K562 (cell line): ENCODE measurements around the gene METTL23. TPM values are rescaled to one million over a fixed set of nuclear protein-coding genes. Genes with fewer than 3 reads are reported as not detected.

Experiments used
- ARID4B ChIP-seq: sonication (generic); formaldehyde crosslinking; IDR thresholded peaks from 2 replicates; pipeline ENCODE4 v1.8.0; 2022; ENCODE audit warnings: mild to moderate bottlenecking, missing genetic modification reagents
- ATF7 ChIP-seq: fragments of 450-650 bp; IDR thresholded peaks from 2 replicates; pipeline ENCODE4 v1.7.1; 2014; ENCODE audit warnings: mild to moderate bottlenecking, moderate library complexity
- CBX1 ChIP-seq: sonication (generic); IDR thresholded peaks from 2 replicates; pipeline ENCODE4 v1.6.1; 2016; ENCODE audit warnings: antibody characterized with exemption, low read depth, mild to moderate bottlenecking
- CHD2 ChIP-seq: IDR thresholded peaks from 2 replicates; pipeline ENCODE4 v1.6.1; 2011; ENCODE audit warnings: low read depth, low read length
- CREB1 ChIP-seq, 2 experiments: sonication (generic) in 1 of 2; formaldehyde crosslinking in 1 of 2; IDR thresholded peaks; 2 replicates each; pipeline versions ENCODE4 v1.6.1 to v1.8.0; 2012 to 2022; ENCODE audit warnings: inconsistent platforms in 1 of 2, mild to moderate bottlenecking in 1 of 2, missing genetic modification reagents in 1 of 2, moderate library complexity in 1 of 2
- CTCF ChIP-seq, 3 experiments: IDR thresholded peaks in 2 of 3; conservative IDR thresholded peaks in 1 of 3; 2 replicates each; pipeline ENCODE4 v1.5.1; 2011 to 2012; ENCODE audit warnings: low read length in 3 of 3, mild to moderate bottlenecking in 3 of 3, control low read depth in 2 of 3, improper control_type of control experiment in 1 of 3, inconsistent platforms in 1 of 3, low read depth in 1 of 3, mixed read lengths in 1 of 3, moderate library complexity in 1 of 3; ENCODE audit not compliant: insufficient read depth in 2 of 3
- DMBX1 ChIP-seq: fragments of 250-450 bp; sonication (Bioruptor Pico); IDR thresholded peaks from 2 replicates; pipeline ENCODE4 v1.8.0; 2022; ENCODE audit warnings: inconsistent platforms, mild to moderate bottlenecking, moderate library complexity, borderline replicate concordance
- MAZ ChIP-seq, 2 experiments: fragments of 450-650 bp in 1 of 2; sonication (generic) in 1 of 2; formaldehyde crosslinking; IDR thresholded peaks in 1 of 2; conservative IDR thresholded peaks in 1 of 2; 2 replicates each; pipeline versions ENCODE4 v1.4.0 to v1.5.0; 2020; ENCODE audit warnings: mild to moderate bottlenecking in 1 of 2, missing genetic modification reagents in 1 of 2
- MTF1 ChIP-seq: fragments of 250-450 bp; sonication (Bioruptor Pico); IDR thresholded peaks from 2 replicates; pipeline ENCODE4 v1.9.0; 2021; ENCODE audit warnings: moderate library complexity, mild to moderate bottlenecking, inconsistent platforms, borderline replicate concordance
- PCBP2 ChIP-seq: fragments of 200-400 bp; formaldehyde crosslinking; IDR thresholded peaks from 2 replicates; pipeline ENCODE4 v1.6.1; 2018; ENCODE audit warnings: low read length, low read depth, mild to moderate bottlenecking, moderate library complexity; ENCODE audit not compliant: poor library complexity, severe bottlenecking
- RBFOX2 ChIP-seq: fragments of 200-400 bp; formaldehyde crosslinking; IDR thresholded peaks from 2 replicates; pipeline ENCODE4 v1.6.1; 2017; ENCODE audit warnings: low read depth, mild to moderate bottlenecking, low read length, moderate library complexity
- RBM25 ChIP-seq: fragments of 200-400 bp; formaldehyde crosslinking; IDR thresholded peaks from 2 replicates; pipeline ENCODE4 v1.6.1; 2018; ENCODE audit warnings: low read length, low read depth, moderate library complexity; ENCODE audit not compliant: severe bottlenecking
- SRSF3 ChIP-seq: fragments of 200-400 bp; formaldehyde crosslinking; IDR thresholded peaks from 2 replicates; pipeline ENCODE4 v1.6.1; 2016; ENCODE audit warnings: mild to moderate bottlenecking, low read length, moderate library complexity; ENCODE audit not compliant: insufficient read depth
- ZNF239 ChIP-seq: fragments of 250-450 bp; sonication (Bioruptor Pico); IDR thresholded peaks from 2 replicates; pipeline ENCODE4 v1.4.0; 2020; ENCODE audit warnings: mild to moderate bottlenecking
- ZNF282 ChIP-seq: sonication (generic); formaldehyde crosslinking; IDR thresholded peaks from 2 replicates; pipeline ENCODE4 v1.8.1; 2023; ENCODE audit warnings: missing genetic modification reagents
- ZNF408 ChIP-seq: fragments of 250-450 bp; sonication (Bioruptor Pico); IDR thresholded peaks from 2 replicates; pipeline ENCODE4 v1.4.0; 2020; ENCODE audit warnings: low read depth, mild to moderate bottlenecking, moderate library complexity
- polyA plus RNA-seq, 8 experiments: library from polyadenylated mRNA; depleted of rRNA in 4 of 8; stranded (reverse) in 5 of 8; unstranded in 3 of 8; fragments of >200 nt; fragmentation: Nextera tagmentation in 2 of 8; fragmentation: Illumina TruSeq in 1 of 8; extraction: Ambion mirVana in 2 of 8; extraction: Trizol in 1 of 8; gene quantifications; 2 replicates each; pipeline versions ENCODE4 v1.2.1 to v1.2.3, GENCODE V29; 2011 to 2014; ENCODE audit warnings: inconsistent platforms in 1 of 8, missing spikeins in 1 of 8
- total RNA-seq, 7 experiments: library from RNA; depleted of rRNA in 6 of 7; stranded (reverse); fragments of >200 nt in 6 of 7; fragmentation: Illumina TruSeq in 2 of 7; extraction: Trizol in 2 of 7; gene quantifications; 2 replicates each; pipeline versions ENCODE4 v1.2.1 to v1.2.3, GENCODE V29; 2011 to 2021; ENCODE audit warnings: low replicate concordance in 1 of 7
- TF ChIP-seq, protein P1 (sequence below): fragments of 150-350 bp; conservative IDR thresholded peaks from 2 replicates; pipeline ENCODE4 v1.6.1; 2014; ENCODE audit warnings: low read length

METTL23 gene
- total and polyA plus RNA-seq, 9 of the 15 experiments (the other 6 are each of a cell fraction or from before 2014, with no cell fraction given) = 29.4 to 67.3 (median 41.6) TPM

DNA sequence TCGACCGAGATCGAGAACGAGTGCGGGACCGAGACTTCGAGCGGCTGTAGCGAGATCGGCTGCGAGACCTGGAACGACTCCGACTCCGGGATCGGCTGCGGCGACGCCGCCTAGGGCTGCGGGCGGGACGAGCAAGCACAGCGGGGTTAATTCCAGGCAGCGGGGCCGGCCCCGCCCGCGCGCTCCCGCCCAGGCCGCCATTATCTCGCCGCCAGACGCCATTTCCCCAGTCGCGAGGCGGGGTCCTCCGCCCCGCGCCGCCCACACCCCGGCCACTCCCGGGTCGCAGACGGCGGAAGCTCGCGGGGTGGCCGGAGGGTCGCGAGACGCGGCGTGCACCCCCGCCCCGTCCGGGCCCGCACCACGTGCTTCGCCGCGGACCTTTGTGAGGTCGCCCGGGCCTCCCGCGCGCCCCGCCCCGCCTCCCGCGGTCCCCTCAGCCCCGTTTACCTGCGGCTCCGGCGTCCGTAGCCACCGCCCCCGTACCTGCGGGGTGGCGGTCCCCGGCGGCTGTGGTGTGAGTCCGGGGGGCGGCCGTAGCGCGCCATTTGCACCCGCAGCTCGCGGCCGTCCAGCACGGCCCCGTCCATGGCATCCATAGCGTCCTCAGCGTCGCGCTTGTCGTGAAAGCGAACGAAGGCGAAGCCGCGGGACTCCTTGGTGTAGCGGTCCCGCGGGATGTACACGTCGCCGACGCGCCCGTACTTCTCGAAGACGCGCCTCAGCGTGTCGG lies 9.9 kb downstream of the METTL23 start (continued):
- TF ChIP-seq PCBP2 (peak; percentile 97), RBM25 (peak; percentile 59), RBFOX2 (peak; percentile 97), MAZ (CRISPR knock-in tag; conservative IDR thresholded peaks at IDR 0.05 in 1 of 2, IDR thresholded peaks at IDR 0.05 in 1 of 2) (peak; percentile 84 to 99), CTCF (IDR thresholded peaks at IDR 0.05 in 2 of 3, conservative IDR thresholded peaks at IDR 0.05 in 1 of 3; ENCODE audit: insufficient read depth in 2 of 3, low read depth in 1 of 3, low read length in 3 of 3) (peak; percentile 32 to 49 (median 46); a peak in 3 of 6 replicates), CBX1 (peak; percentile 74; the same call in 1 of the 2 replicates), ZNF239 (CRISPR knock-in tag) (no peak), SRSF3 (peak; percentile 78; the same call in 1 of the 2 replicates), CREB1 (IDR thresholded peaks at IDR 0.05) (peak; percentile 67), CREB1 (CRISPR knock-in tag; IDR thresholded peaks at IDR 0.05) (peak; percentile 79), MTF1 (CRISPR knock-in tag) (no peak), ZNF408 (no peak), DMBX1 (CRISPR knock-in tag) (peak; percentile 71; the same call in 1 of the 2 replicates), ARID4B (CRISPR knock-in tag) (peak; percentile 93; the same call in 1 of the 2 replicates), ZNF282 (CRISPR knock-in tag) (no peak), CHD2 (no peak; the same call in none of the 2 replicates), ATF7 (0 out of 2 replicates have a peak, but pooled peaks have one; percentile 9)
- TF ChIP-seq, protein P1, sequence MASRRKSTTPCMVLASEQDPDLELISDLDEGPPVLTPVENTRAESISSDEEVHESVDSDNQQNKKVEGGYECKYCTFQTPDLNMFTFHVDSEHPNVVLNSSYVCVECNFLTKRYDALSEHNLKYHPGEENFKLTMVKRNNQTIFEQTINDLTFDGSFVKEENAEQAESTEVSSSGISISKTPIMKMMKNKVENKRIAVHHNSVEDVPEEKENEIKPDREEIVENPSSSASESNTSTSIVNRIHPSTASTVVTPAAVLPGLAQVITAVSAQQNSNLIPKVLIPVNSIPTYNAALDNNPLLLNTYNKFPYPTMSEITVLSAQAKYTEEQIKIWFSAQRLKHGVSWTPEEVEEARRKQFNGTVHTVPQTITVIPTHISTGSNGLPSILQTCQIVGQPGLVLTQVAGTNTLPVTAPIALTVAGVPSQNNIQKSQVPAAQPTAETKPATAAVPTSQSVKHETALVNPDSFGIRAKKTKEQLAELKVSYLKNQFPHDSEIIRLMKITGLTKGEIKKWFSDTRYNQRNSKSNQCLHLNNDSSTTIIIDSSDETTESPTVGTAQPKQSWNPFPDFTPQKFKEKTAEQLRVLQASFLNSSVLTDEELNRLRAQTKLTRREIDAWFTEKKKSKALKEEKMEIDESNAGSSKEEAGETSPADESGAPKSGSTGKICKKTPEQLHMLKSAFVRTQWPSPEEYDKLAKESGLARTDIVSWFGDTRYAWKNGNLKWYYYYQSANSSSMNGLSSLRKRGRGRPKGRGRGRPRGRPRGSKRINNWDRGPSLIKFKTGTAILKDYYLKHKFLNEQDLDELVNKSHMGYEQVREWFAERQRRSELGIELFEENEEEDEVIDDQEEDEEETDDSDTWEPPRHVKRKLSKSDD = peak; percentile 98
